GM19452 (cell line): Measurements from ENCODE around the gene TENT5A.

ENCODE experiments used
- ATAC-seq: cut with Tn5 transposase; IDR thresholded peaks from one replicate; pipeline ENCODE4 v1.9.1; 2021; ENCODE audit not compliant: unreplicated experiment

The TENT5A gene

GRCh38 chr6:81720427-81720826 lies 32.1 kb downstream of the TENT5A start:
- ATAC-seq: no peak

DNA sequence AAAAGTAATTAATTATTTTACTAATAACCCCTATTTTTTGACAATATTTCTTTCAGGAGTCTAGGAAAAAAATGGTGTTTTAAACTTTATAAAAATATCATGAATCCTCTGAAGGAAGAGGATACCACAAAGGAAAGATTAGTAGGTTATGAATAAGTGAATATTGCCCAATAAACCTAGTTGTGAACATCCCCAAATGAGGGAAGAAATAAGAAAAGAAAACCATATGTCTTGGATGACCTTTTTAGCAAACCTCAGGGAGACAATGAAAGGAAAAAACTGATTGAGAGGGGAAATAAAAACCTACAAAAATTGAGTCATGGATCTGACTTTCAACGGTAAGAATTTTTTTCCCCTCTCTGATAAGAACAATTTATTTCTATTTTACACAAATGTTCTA lies 34.4 kb downstream of the TENT5A start:
- no peak for ATAC-seq

- ATAC-seq: no peak
Measured at GRCh38 chr6:81714684-81715083, 37.8 kb downstream of the TENT5A start.

DNA sequence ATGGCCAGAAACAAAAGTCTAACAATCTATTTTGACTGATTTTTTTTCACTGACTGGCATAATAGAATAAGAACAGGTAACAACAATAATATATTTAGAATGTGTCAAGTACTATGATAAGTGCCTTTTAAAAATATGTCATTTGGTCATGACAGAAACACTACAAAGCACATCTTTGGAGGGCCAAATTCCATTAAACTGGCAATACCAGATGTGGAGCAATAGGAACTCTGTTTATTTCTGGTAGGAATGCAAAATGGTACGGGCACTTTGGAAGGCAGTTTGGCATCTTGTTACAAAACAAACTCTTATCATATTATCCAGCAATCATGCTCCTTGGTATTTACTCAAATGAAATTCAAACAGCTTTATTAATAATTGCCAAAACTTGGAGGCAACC lies 39.3 kb downstream of the TENT5A start:
- no peak for ATAC-seq

- no peak for ATAC-seq
Measured at GRCh38 chr6:81708113-81708699, 44.3 kb downstream of the TENT5A start.

DNA sequence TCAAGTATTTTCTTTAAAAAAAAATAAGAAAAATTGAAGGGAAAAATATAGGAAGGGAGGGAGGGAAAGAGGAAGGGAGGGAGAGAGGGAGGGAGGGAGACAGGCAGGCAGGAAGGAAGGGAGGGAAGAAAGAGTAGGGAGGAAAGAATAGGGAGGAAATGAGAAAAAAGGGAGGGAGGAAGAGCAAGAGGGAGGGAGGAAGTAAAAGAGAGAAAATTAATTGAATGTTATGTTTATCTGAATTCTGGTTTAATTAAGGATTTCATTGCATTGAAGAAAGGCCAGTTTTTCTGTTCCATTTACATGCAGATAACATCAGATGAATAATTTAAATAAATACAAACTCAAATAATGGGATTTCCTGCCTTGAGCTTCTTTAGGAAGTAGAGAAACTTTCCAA lies 47.8 kb downstream of the TENT5A start:
- no peak for ATAC-seq

DNA sequence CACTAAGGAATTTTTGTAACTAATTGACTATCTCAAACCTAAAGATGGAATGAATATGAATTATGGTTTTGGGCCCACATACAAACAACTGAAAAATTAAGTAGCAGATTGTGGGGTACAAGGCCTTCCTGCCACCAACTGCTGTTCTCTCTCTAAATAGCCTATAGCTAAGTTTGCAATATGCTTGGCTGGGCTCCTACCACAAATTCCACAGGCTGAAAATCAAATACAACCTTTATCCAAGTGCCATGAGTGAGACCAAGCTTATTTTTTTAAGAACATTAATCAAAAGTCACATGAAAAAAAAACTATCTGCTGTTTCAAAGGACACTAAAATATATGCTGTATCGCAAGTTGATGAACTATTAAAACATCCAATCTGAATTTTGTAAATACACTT lies 52.1 kb downstream of the TENT5A start:
- no peak for ATAC-seq

- no peak for ATAC-seq
Measured at GRCh38 chr6:81697559-81697958, 54.9 kb downstream of the TENT5A start.

GRCh38 chr6:81696524-81696923 lies 56.0 kb downstream of the TENT5A start:
- no peak for ATAC-seq
